Nephron progenitor cell (in vitro differentiated cells): Measurements from ENCODE around the gene SASH1.

Experiments used
- DNase-seq: peaks from one replicate; pipeline ENCODE4 v3.0.0; 2021
- H3K27ac Mint-ChIP-seq: 2 replicates; pipeline ENCODE4 v1.8.0; 2021; ENCODE audit warnings: mild to moderate bottlenecking, moderate library complexity, mixed read lengths
- H3K27me3 Mint-ChIP-seq: 2 replicates; pipeline ENCODE4 v1.8.0; 2021; ENCODE audit warnings: mild to moderate bottlenecking, low read depth, mixed read lengths; ENCODE audit not compliant: poor library complexity
- H3K36me3 Mint-ChIP-seq: 2 replicates; pipeline ENCODE4 v1.8.0; 2021; ENCODE audit warnings: low read depth, mixed read lengths
- H3K4me1 Mint-ChIP-seq: 2 replicates; pipeline ENCODE4 v1.8.0; 2021; ENCODE audit warnings: mixed read lengths
- H3K4me3 Mint-ChIP-seq: 2 replicates; pipeline ENCODE4 v1.8.0; 2021; ENCODE audit warnings: mild to moderate bottlenecking, moderate library complexity, mixed read lengths
- H3K9me3 Mint-ChIP-seq: 2 replicates; pipeline ENCODE4 v1.8.0; 2021; ENCODE audit warnings: mild to moderate bottlenecking, moderate library complexity, mixed read lengths
- TF ChIP-seq, protein P1 (sequence below): fragments of 200-600 bp; sonication (generic); IDR thresholded peaks from 2 replicates; pipeline ENCODE4 v1.5.0; 2021; ENCODE audit warnings: antibody characterized with exemption

SASH1 gene

DNA sequence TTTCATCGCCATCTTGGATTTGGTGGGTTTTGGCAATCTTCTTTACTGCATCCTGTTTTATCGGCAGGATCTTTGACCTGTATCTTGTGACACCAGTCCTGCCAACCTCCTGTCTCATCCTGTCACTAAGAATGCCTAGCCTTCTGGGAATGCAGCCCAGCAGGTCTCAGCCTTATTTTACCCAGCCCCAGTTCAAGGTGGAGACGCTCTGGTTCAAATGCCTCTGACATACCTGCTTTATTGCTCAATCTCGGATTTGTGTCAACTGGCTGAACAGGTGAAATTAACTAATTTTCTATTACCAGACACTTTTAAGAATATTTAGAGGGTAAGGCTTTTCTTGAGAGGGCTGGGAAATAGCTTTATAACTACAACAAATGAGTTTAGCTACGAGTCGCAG, 102.5 kb downstream of the SASH1 start:
- TF ChIP-seq, protein P1, sequence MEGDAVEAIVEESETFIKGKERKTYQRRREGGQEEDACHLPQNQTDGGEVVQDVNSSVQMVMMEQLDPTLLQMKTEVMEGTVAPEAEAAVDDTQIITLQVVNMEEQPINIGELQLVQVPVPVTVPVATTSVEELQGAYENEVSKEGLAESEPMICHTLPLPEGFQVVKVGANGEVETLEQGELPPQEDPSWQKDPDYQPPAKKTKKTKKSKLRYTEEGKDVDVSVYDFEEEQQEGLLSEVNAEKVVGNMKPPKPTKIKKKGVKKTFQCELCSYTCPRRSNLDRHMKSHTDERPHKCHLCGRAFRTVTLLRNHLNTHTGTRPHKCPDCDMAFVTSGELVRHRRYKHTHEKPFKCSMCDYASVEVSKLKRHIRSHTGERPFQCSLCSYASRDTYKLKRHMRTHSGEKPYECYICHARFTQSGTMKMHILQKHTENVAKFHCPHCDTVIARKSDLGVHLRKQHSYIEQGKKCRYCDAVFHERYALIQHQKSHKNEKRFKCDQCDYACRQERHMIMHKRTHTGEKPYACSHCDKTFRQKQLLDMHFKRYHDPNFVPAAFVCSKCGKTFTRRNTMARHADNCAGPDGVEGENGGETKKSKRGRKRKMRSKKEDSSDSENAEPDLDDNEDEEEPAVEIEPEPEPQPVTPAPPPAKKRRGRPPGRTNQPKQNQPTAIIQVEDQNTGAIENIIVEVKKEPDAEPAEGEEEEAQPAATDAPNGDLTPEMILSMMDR, result no peak
- peaks cover 46% of the 10 kb centered on the region for H3K4me1 Mint-ChIP-seq
- no peak overlapping the region for H3K27ac Mint-ChIP-seq
- no peak for DNase-seq
- H3K27me3 Mint-ChIP-seq, result no peaks in the 10 kb centered on the region
- H3K9me3 Mint-ChIP-seq, result no peaks in the 10 kb centered on the region
- no peak overlapping the region for H3K4me3 Mint-ChIP-seq
- peaks cover 52% of the 10 kb centered on the region for H3K36me3 Mint-ChIP-seq

DNA sequence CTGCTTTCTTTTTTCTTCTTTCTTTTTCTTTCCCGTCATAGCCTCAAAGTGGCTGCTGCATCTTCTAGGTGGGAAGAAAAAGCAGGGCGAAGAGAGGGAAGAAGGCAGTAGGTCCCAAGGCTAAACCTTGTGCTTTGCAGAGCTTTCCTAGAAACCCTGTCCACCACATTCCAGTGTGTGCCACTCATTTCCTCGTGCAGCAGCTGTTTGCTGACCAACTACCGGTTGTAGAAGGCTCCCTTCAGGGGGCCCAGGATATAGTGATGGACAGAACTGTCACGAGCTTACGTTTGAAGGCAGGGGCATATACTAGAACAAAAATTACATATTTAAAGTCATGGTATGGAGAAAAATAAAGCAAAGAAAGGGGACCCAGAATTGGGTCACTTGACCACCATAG, 103.0 kb downstream of the SASH1 start:
- Mint-ChIP-seq H3K4me1 (peaks cover 45% of the 10 kb centered on the region), H3K9me3 (no peaks in the 10 kb centered on the region), H3K4me3 (no peak overlapping the region), H3K27me3 (no peaks in the 10 kb centered on the region), H3K36me3 (peaks cover 52% of the 10 kb centered on the region), H3K27ac (no peak overlapping the region)
- TF ChIP-seq, protein P1, result no peak
- no peak for DNase-seq

DNA sequence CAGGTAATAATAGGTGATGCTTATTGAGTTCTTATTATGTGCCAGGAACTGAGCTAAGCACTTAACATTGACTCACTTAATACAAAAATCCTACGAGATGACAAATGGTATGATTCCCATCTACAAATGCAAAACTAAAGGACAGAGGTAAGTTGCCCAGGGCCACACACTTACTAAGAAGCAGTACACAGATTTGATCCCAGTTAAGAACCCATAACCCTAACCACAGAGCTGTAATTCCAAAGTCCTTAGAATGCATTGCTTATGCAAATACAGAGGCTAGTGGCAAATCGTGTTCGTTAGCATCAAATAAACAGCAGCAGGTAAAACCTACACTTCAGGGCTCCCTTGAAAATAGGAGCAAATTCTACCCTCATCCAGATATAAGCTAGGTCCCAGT, 104.0 kb downstream of the SASH1 start:
- DNase-seq, result no peak
- TF ChIP-seq, protein P1, result no peak
- Mint-ChIP-seq H3K36me3 (peaks cover 55% of the 10 kb centered on the region), H3K9me3 (no peaks in the 10 kb centered on the region), H3K27me3 (no peaks in the 10 kb centered on the region), H3K27ac (peak overlapping the region; percentile 30), H3K4me1 (peaks cover 34% of the 10 kb centered on the region), H3K4me3 (no peak overlapping the region)

DNA sequence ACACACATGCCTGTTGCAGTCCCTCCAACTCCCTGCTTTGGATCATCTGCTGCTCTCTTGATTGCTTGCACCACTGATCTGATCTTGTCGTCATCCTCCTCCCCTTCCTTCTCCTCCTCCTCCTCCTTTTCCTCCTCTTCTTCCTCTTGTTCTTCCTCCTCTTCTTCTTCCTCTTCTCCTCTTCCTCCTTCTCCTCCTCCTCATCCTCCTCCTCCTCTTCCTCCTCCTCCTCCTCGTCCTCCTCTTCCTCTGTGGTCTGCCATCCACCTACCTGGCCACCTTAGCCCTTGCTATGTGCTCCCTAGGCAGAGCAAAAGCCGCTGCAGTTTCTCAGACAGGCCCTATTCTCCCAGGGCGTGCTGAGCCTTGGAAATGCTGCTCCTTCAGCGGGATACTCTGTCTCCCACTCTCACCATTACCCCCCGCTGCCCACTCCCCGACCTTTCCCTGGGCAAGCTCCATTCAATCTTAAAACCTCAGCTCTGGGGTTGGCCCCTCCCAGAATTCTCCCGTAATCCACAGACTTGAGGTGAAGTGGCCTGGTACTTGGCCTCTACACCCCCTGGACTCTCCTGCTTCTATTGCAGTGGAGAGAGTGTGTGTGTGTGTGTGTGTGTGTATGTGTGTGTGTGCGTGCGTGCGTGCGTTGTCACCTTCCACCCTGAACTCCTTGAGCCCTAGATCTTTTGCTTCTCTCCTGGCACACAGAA, 105.0 kb downstream of the SASH1 start:
- Mint-ChIP-seq H3K4me3 (no peak overlapping the region), H3K36me3 (peaks cover 51% of the 10 kb centered on the region), H3K27me3 (no peaks in the 10 kb centered on the region), H3K27ac (peak overlapping the region; percentile 95), H3K4me1 (peaks cover 36% of the 10 kb centered on the region), H3K9me3 (no peaks in the 10 kb centered on the region)
- no peak for DNase-seq
- TF ChIP-seq, protein P1, result no peak

DNA sequence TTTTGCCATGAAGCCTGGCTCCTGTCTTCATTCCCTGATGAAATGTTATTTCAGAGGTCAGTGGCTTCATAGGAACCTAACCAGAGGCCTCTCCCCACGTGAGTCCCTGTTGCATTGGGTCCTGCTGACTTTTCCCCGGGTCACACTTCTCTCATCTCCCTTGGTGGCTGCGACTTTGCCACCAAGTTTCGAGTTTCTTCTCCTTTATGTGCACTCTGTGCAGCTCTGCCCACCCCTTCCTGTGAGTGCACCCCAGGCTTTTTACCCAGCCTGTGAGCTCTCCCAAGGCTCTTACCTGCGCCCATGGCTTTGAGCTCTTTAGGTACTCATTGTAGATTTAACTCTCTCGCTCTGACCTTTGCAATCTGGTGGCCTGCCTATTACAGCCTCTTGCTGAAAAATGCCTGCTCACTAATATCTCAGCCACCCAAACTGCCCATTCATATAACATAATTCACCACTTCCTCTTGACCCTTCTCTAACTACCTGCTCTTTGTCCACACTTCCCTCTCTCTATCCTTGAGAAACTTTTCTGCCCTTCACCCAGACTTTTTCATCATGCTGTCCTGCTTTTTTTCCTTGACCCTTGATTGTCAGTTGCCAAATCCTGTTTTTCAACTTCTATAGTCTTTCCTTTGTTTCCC, 105.9 kb downstream of the SASH1 start:
- DNase-seq, result no peak
- no peaks in the 10 kb centered on the region for H3K9me3 Mint-ChIP-seq
- no peaks in the 10 kb centered on the region for H3K27me3 Mint-ChIP-seq
- peak overlapping the region; percentile 95 for H3K27ac Mint-ChIP-seq
- no peak overlapping the region for H3K4me3 Mint-ChIP-seq
- peaks cover 51% of the 10 kb centered on the region for H3K36me3 Mint-ChIP-seq
- TF ChIP-seq, protein P1, result no peak
- peaks cover 36% of the 10 kb centered on the region for H3K4me1 Mint-ChIP-seq

DNA sequence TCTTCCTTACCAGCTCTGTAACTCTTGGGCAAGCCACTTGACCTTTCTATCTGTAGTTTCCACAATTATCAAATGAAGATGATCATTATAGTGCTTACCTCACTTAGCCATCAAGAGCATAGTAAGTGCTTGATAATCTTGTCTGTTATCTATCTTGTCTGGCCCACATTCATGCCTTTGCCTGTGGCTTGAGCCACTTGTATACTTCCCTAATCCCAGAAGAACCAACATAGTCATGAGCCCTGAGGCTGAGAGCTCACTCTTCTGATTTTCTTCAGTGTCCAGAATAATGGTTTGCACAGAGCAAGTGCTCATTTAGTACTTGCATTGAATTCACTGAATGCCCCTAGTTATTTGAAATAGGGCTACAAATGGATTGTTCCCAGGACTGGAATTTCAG, 108.2 kb downstream of the SASH1 start:
- TF ChIP-seq, protein P1, result no peak
- H3K9me3 Mint-ChIP-seq, result no peaks in the 10 kb centered on the region
- H3K27ac Mint-ChIP-seq, result no peak overlapping the region
- H3K27me3 Mint-ChIP-seq, result no peaks in the 10 kb centered on the region
- H3K36me3 Mint-ChIP-seq, result peaks cover 59% of the 10 kb centered on the region
- DNase-seq, result no peak
- peaks cover 56% of the 10 kb centered on the region for H3K4me1 Mint-ChIP-seq
- H3K4me3 Mint-ChIP-seq, result no peak overlapping the region
